Neural progenitor cell (in vitro differentiated cells): ENCODE data around the gene ARHGEF25.

ENCODE experiments used
- CTCF ChIP-seq: fragments of 200-600 bp; sonication (generic); IDR thresholded peaks from 2 replicates; pipeline ENCODE4 v1.5.1; 2017; ENCODE audit warnings: antibody characterized with exemption, mild to moderate bottlenecking
- EZH2 ChIP-seq: fragments of 200-600 bp; sonication (generic); IDR thresholded peaks from 2 replicates; pipeline ENCODE4 v1.6.1; 2017; ENCODE audit warnings: antibody characterized with exemption, mild to moderate bottlenecking, moderate library complexity
- EZH2phosphoT487 ChIP-seq: fragments of 200-600 bp; sonication (generic); IDR thresholded peaks from 2 replicates; pipeline ENCODE4 v1.6.1; 2017; ENCODE audit warnings: antibody characterized with exemption

- TF ChIP-seq CTCF, result no peak
- no peak for TF ChIP-seq EZH2
- no peak for TF ChIP-seq EZH2phosphoT487
Measured at GRCh38 chr12:57586832-57587429, 24.3 kb upstream of the ARHGEF25 start.
